Liver (tissue), 9 donors: ENCODE data around the gene SLC16A10. TPM values are rescaled to one million over a fixed set of nuclear protein-coding genes. Genes with fewer than 3 reads are reported as not detected.

Source experiments
- DNase-seq: peaks from one replicate; pipeline ENCODE4 v3.0.0-alpha.2; 2017; ENCODE audit warnings: low spot score
- H3K27ac ChIP-seq, 2 donors: one replicate each; pipeline ENCODE4 v1.7.0; 2013; ENCODE audit warnings: inconsistent platforms in 2 of 2, low read length in 2 of 2, control low read depth in 1 of 2, low read depth in 1 of 2, mild to moderate bottlenecking in 1 of 2
- H3K27me3 ChIP-seq, 4 donors: one replicate each; pipeline versions ENCODE4 v1.6.1 to v1.7.0; 2013; ENCODE audit warnings: low read length in 3 of 4, inconsistent platforms in 1 of 4, mild to moderate bottlenecking in 1 of 4, moderate library complexity in 1 of 4; ENCODE audit not compliant: control insufficient read depth in 4 of 4, insufficient read depth in 4 of 4
- H3K36me3 ChIP-seq, 4 donors: one replicate each; pipeline versions ENCODE4 v1.6.1 to v1.7.0; 2013; ENCODE audit warnings: low read length in 3 of 4, mild to moderate bottlenecking in 3 of 4, low read depth in 1 of 4, moderate library complexity in 1 of 4; ENCODE audit not compliant: control insufficient read depth in 4 of 4, insufficient read depth in 3 of 4
- H3K4me1 ChIP-seq, 4 donors: one replicate each; pipeline versions ENCODE4 v1.6.1 to v1.7.0; 2013; ENCODE audit warnings: low read length in 3 of 4, mild to moderate bottlenecking in 3 of 4, moderate library complexity in 1 of 4; ENCODE audit not compliant: control insufficient read depth in 4 of 4, insufficient read depth in 4 of 4
- H3K4me3 ChIP-seq, 3 donors: one replicate each; pipeline versions ENCODE4 v1.6.1 to v1.7.0; 2013; ENCODE audit warnings: low read length in 3 of 3, control low read depth in 1 of 3, low read depth in 1 of 3, mild to moderate bottlenecking in 1 of 3
- H3K9ac ChIP-seq, 2 donors: one replicate each; pipeline ENCODE4 v1.7.0; 2013; ENCODE audit warnings: low read length in 2 of 2, mild to moderate bottlenecking in 2 of 2, moderate library complexity in 2 of 2, control low read depth in 1 of 2, low read depth in 1 of 2
- H3K9me3 ChIP-seq, 4 donors: one replicate each; pipeline versions ENCODE4 v1.6.1 to v1.7.0; 2013; ENCODE audit warnings: low read length in 3 of 4; ENCODE audit not compliant: control insufficient read depth in 4 of 4
- ATF3 ChIP-seq: IDR thresholded peaks from 2 replicates; pipeline ENCODE4 v1.6.1; 2016; ENCODE audit warnings: antibody characterized with exemption
- EGR1 ChIP-seq, 2 donors: IDR thresholded peaks; 2 replicates each; pipeline ENCODE4 v1.6.1; 2016 to 2018; ENCODE audit warnings: antibody characterized with exemption in 2 of 2, low read depth in 2 of 2
- FOXA1 ChIP-seq: IDR thresholded peaks from 2 replicates; pipeline ENCODE4 v1.6.1; 2016; ENCODE audit warnings: antibody characterized with exemption
- FOXA2 ChIP-seq: IDR thresholded peaks from 2 replicates; pipeline ENCODE4 v1.6.1; 2016; ENCODE audit warnings: antibody characterized with exemption
- GABPA ChIP-seq, 2 donors: IDR thresholded peaks in 1 of 2; conservative IDR thresholded peaks in 1 of 2; 2 replicates each; pipeline ENCODE4 v1.6.1; 2016; ENCODE audit warnings: antibody characterized with exemption in 2 of 2, mild to moderate bottlenecking in 1 of 2, moderate library complexity in 1 of 2
- HNF4A ChIP-seq, 2 donors: conservative IDR thresholded peaks; 2 replicates each; pipeline ENCODE4 v1.6.1; 2016; ENCODE audit warnings: antibody characterized with exemption in 2 of 2, mild to moderate bottlenecking in 2 of 2
- HNF4G ChIP-seq: IDR thresholded peaks from 2 replicates; pipeline ENCODE4 v1.6.1; 2016; ENCODE audit warnings: antibody characterized with exemption
- JUND ChIP-seq, 2 donors: IDR thresholded peaks; 2 replicates each; pipeline ENCODE4 v1.6.1; 2016; ENCODE audit warnings: antibody characterized with exemption in 2 of 2
- NR2F2 ChIP-seq: IDR thresholded peaks from 2 replicates; pipeline ENCODE4 v1.6.1; 2016; ENCODE audit warnings: antibody characterized with exemption
- RAD21 ChIP-seq, 2 donors: IDR thresholded peaks; 2 replicates each; pipeline ENCODE4 v1.6.1; 2016; ENCODE audit warnings: antibody characterized with exemption in 2 of 2, mild to moderate bottlenecking in 2 of 2
- RXRA ChIP-seq, 2 donors: IDR thresholded peaks; 2 replicates each; pipeline ENCODE4 v1.6.1; 2017 to 2018; ENCODE audit warnings: antibody characterized with exemption in 2 of 2, mild to moderate bottlenecking in 1 of 2
- SP1 ChIP-seq: IDR thresholded peaks from 2 replicates; pipeline ENCODE4 v1.6.1; 2018; ENCODE audit warnings: antibody characterized with exemption, mild to moderate bottlenecking
- TAF1 ChIP-seq: conservative IDR thresholded peaks from 2 replicates; pipeline ENCODE4 v1.6.1; 2016; ENCODE audit warnings: antibody characterized with exemption, mild to moderate bottlenecking
- YY1 ChIP-seq: IDR thresholded peaks from 2 replicates; pipeline ENCODE4 v1.6.1; 2016; ENCODE audit warnings: antibody characterized with exemption, mild to moderate bottlenecking
- WGBS: extraction: QIAGEN DNeasy Blood & Tissue Kit; methylation state at CpG from one replicate; pipeline ENCODE4 v1.1.7; 2013; 5-methylcytosine and 5-hydroxymethylcytosine counted together
- polyA plus RNA-seq, 2 donors: library from polyadenylated mRNA; stranded (reverse) in 1 of 2; unstranded in 1 of 2; fragments of 200-250 nt in 1 of 2; fragments of >200 nt in 1 of 2; fragmentation: Nextera tagmentation in 1 of 2; extraction: Ambion mirVana in 1 of 2; gene quantifications; one replicate each; pipeline versions ENCODE4 v1.2.1 to v1.2.3, GENCODE V29; 2013 to 2015
- total RNA-seq, 2 donors: library from RNA; depleted of rRNA; stranded (reverse); fragments of >200 nt; gene quantifications; one replicate each; pipeline ENCODE4 v1.2.3, GENCODE V29; 2014
- TF ChIP-seq, protein P1 (sequence below): IDR thresholded peaks from 2 replicates; pipeline ENCODE4 v1.6.1; 2016; ENCODE audit warnings: antibody characterized with exemption, mild to moderate bottlenecking
- TF ChIP-seq, protein P2 (sequence below): fragments of 150-350 bp; IDR thresholded peaks from 2 replicates; pipeline ENCODE4 v1.5.1; 2017; ENCODE audit warnings: improper control_type of control experiment, low read depth, low read length; ENCODE audit not compliant: missing input control
- TF ChIP-seq, protein P3 (sequence below): IDR thresholded peaks from 2 replicates; pipeline ENCODE4 v1.6.1; 2016; ENCODE audit warnings: antibody characterized with exemption
- TF ChIP-seq, protein P4 (sequence below): IDR thresholded peaks from 2 replicates; pipeline ENCODE4 v1.6.1; 2016; ENCODE audit warnings: antibody characterized with exemption
- donor health status: healthy.
- donor health status: healthy.
- donor health status: healthy.
- donor health status: healthy.
- donor health status: healthy.

The SLC16A10 gene
- total and polyA plus RNA-seq, 4 donors, result 1.8 to 16.7 (median 8.4) TPM

DNA sequence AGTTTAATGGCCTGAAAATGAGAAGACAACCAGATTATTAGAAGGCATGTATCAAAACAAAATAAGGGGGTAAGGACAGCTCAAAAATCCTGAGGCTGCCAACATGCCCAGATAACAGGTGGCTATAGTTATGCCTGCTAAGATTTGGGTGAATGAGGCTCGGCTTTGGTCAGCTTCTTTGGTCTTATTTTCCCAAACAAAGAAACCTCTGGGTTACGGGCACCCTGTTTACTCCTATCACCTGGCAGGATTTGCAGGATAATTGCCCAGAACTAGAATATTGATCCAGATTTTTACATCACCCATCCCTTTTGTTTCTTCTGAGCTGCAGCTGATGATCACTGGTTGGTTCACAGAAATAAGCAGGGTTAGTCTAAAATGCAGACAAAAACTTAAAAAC is 74.3 kb downstream of the SLC16A10 start:
- H3K4me1 ChIP-seq, result peaks cover 0 to 6% (median 2%) of the 10 kb centered on the region in 4 donors
- no peak for DNase-seq
- H3K9ac ChIP-seq, result no peak overlapping the region
- H3K36me3 ChIP-seq, result no peaks in the 10 kb centered on the region
- H3K27ac ChIP-seq, result peak overlapping the region in 1 of 2 donors; percentile 30
- no peak overlapping the region for H3K4me3 ChIP-seq
- 35% methylated on average over 2 of the region's 2 CpGs for WGBS
- no peaks in the 10 kb centered on the region for H3K9me3 ChIP-seq
- no peaks in the 10 kb centered on the region for H3K27me3 ChIP-seq
- TF ChIP-seq FOXA2 (no peak), EGR1 (IDR thresholded peaks at IDR 0.05; ENCODE audit: low read depth in 2 of 2) (no peak), FOXA1 (no peak), HNF4A (conservative IDR thresholded peaks at IDR 0.05) (peak; percentile 27 to 30), SP1 (no peak), YY1 (peak; percentile 49), JUND (IDR thresholded peaks at IDR 0.05) (no peak), ATF3 (peak; percentile 19), TAF1 (no peak), HNF4G (no peak), RAD21 (IDR thresholded peaks at IDR 0.05) (peak in 1 of 2 donors; percentile 44), RXRA (IDR thresholded peaks at IDR 0.05) (peak in 1 of 2 donors; percentile 23), GABPA (IDR thresholded peaks at IDR 0.05 in 1 of 2, conservative IDR thresholded peaks at IDR 0.05 in 1 of 2) (no peak), NR2F2 (no peak)
- TF ChIP-seq, protein P1, sequence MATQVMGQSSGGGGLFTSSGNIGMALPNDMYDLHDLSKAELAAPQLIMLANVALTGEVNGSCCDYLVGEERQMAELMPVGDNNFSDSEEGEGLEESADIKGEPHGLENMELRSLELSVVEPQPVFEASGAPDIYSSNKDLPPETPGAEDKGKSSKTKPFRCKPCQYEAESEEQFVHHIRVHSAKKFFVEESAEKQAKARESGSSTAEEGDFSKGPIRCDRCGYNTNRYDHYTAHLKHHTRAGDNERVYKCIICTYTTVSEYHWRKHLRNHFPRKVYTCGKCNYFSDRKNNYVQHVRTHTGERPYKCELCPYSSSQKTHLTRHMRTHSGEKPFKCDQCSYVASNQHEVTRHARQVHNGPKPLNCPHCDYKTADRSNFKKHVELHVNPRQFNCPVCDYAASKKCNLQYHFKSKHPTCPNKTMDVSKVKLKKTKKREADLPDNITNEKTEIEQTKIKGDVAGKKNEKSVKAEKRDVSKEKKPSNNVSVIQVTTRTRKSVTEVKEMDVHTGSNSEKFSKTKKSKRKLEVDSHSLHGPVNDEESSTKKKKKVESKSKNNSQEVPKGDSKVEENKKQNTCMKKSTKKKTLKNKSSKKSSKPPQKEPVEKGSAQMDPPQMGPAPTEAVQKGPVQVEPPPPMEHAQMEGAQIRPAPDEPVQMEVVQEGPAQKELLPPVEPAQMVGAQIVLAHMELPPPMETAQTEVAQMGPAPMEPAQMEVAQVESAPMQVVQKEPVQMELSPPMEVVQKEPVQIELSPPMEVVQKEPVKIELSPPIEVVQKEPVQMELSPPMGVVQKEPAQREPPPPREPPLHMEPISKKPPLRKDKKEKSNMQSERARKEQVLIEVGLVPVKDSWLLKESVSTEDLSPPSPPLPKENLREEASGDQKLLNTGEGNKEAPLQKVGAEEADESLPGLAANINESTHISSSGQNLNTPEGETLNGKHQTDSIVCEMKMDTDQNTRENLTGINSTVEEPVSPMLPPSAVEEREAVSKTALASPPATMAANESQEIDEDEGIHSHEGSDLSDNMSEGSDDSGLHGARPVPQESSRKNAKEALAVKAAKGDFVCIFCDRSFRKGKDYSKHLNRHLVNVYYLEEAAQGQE, result no peak
- TF ChIP-seq, protein P2, sequence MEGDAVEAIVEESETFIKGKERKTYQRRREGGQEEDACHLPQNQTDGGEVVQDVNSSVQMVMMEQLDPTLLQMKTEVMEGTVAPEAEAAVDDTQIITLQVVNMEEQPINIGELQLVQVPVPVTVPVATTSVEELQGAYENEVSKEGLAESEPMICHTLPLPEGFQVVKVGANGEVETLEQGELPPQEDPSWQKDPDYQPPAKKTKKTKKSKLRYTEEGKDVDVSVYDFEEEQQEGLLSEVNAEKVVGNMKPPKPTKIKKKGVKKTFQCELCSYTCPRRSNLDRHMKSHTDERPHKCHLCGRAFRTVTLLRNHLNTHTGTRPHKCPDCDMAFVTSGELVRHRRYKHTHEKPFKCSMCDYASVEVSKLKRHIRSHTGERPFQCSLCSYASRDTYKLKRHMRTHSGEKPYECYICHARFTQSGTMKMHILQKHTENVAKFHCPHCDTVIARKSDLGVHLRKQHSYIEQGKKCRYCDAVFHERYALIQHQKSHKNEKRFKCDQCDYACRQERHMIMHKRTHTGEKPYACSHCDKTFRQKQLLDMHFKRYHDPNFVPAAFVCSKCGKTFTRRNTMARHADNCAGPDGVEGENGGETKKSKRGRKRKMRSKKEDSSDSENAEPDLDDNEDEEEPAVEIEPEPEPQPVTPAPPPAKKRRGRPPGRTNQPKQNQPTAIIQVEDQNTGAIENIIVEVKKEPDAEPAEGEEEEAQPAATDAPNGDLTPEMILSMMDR, result no peak
- TF ChIP-seq, protein P3, sequence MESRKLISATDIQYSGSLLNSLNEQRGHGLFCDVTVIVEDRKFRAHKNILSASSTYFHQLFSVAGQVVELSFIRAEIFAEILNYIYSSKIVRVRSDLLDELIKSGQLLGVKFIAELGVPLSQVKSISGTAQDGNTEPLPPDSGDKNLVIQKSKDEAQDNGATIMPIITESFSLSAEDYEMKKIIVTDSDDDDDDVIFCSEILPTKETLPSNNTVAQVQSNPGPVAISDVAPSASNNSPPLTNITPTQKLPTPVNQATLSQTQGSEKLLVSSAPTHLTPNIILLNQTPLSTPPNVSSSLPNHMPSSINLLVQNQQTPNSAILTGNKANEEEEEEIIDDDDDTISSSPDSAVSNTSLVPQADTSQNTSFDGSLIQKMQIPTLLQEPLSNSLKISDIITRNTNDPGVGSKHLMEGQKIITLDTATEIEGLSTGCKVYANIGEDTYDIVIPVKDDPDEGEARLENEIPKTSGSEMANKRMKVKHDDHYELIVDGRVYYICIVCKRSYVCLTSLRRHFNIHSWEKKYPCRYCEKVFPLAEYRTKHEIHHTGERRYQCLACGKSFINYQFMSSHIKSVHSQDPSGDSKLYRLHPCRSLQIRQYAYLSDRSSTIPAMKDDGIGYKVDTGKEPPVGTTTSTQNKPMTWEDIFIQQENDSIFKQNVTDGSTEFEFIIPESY, result no peak
- TF ChIP-seq, protein P4, sequence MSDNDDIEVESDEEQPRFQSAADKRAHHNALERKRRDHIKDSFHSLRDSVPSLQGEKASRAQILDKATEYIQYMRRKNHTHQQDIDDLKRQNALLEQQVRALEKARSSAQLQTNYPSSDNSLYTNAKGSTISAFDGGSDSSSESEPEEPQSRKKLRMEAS, result no peak
